Fibroblast of lung (primary cell): ENCODE results near the gene LIF. TPM values are rescaled to one million over a fixed set of nuclear protein-coding genes. Genes with fewer than 3 reads are reported as not detected.

Experiments
- DNase-seq, 2 donors: peaks; one replicate each; pipeline versions ENCODE4 v3.0.0 to v3.0.0-alpha.2; 2010; ENCODE audit warnings: low read depth in 2 of 2
- H2AFZ ChIP-seq: 2 replicates; pipeline ENCODE4 v1.5.1; 2012; ENCODE audit warnings: low read length, control low read depth, inconsistent platforms
- H3K27ac ChIP-seq: 2 replicates; pipeline ENCODE4 v1.5.1; 2011; ENCODE audit warnings: low read length, control low read depth; ENCODE audit not compliant: insufficient read depth
- H3K27me3 ChIP-seq: 2 replicates; pipeline ENCODE4 v1.5.1; 2011; ENCODE audit warnings: mild to moderate bottlenecking, low read length; ENCODE audit not compliant: control insufficient read depth, insufficient read depth
- H3K36me3 ChIP-seq: 2 replicates; pipeline ENCODE4 v1.5.1; 2011; ENCODE audit warnings: low read length; ENCODE audit not compliant: control insufficient read depth, insufficient read depth
- H3K4me1 ChIP-seq: 2 replicates; pipeline ENCODE4 v1.5.1; 2011; ENCODE audit warnings: low read length; ENCODE audit not compliant: control insufficient read depth, insufficient read depth; ENCODE audit errors: extremely low read depth
- H3K4me2 ChIP-seq: 2 replicates; pipeline ENCODE4 v1.5.1; 2011; ENCODE audit warnings: low read length, control low read depth; ENCODE audit not compliant: insufficient read depth; ENCODE audit errors: extremely low read depth
- H3K4me3 ChIP-seq, 4 experiments: fragments of 200-600 bp in 1 of 4; sonication (generic) in 1 of 4; replicated peaks in 1 of 4; 2 replicates each; pipeline ENCODE4 v1.5.1; 2011 to 2016; ENCODE audit warnings: low read length in 4 of 4, low read depth in 3 of 4, mild to moderate bottlenecking in 3 of 4, control low read depth in 2 of 4, inconsistent platforms in 1 of 4, mixed read lengths in 1 of 4; ENCODE audit not compliant: insufficient read depth in 1 of 4; ENCODE audit errors: control extremely low read depth in 1 of 4
- H3K79me2 ChIP-seq: 2 replicates; pipeline ENCODE4 v1.5.1; 2012; ENCODE audit warnings: mild to moderate bottlenecking, low read length, inconsistent platforms; ENCODE audit not compliant: control insufficient read depth, insufficient read depth
- H3K9ac ChIP-seq: 2 replicates; pipeline ENCODE4 v1.5.1; 2011; ENCODE audit warnings: mild to moderate bottlenecking, low read length, control low read depth; ENCODE audit not compliant: insufficient read depth
- H3K9me3 ChIP-seq: 2 replicates; pipeline ENCODE4 v1.5.1; 2012; ENCODE audit warnings: low read depth, low read length; ENCODE audit not compliant: control insufficient read depth, insufficient read depth
- H4K20me1 ChIP-seq: 2 replicates; pipeline ENCODE4 v1.5.1; 2011; ENCODE audit warnings: low read length; ENCODE audit not compliant: control insufficient read depth, insufficient read depth; ENCODE audit errors: extremely low read depth
- EZH2 ChIP-seq: IDR thresholded peaks from 2 replicates; pipeline ENCODE4 v1.5.1; 2012; ENCODE audit warnings: low read length, control low read depth, mild to moderate bottlenecking; ENCODE audit errors: missing control alignments
- polyA plus RNA-seq, 2 donors: library from polyadenylated mRNA; depleted of rRNA in 1 of 2; stranded (reverse) in 1 of 2; unstranded in 1 of 2; fragments of >200 nt; gene quantifications; 2 replicates each; pipeline ENCODE4 v1.2.1, GENCODE V29; 2011 to 2012; ENCODE audit warnings: missing spikeins in 1 of 2
- total RNA-seq: library from RNA; depleted of rRNA; stranded (reverse); fragments of >200 nt; gene quantifications from 2 replicates; pipeline ENCODE4 v1.2.1, GENCODE V29; 2014
- TF ChIP-seq, protein P1 (sequence below), 2 donors: IDR thresholded peaks in 1 of 2; conservative IDR thresholded peaks in 1 of 2; 1 replicate in 1 of 2; 2 replicates in 1 of 2; pipeline ENCODE4 v1.5.1; 2011 to 2012; ENCODE audit warnings: low read length in 2 of 2, control low read depth in 1 of 2, inconsistent platforms in 1 of 2, low read depth in 1 of 2, mild to moderate bottlenecking in 1 of 2

Gene LIF
- total and polyA plus RNA-seq, 2 donors (not counting 1 experiment from before 2014, with no cell fraction given) = 4.5 to 11.2 TPM

DNA sequence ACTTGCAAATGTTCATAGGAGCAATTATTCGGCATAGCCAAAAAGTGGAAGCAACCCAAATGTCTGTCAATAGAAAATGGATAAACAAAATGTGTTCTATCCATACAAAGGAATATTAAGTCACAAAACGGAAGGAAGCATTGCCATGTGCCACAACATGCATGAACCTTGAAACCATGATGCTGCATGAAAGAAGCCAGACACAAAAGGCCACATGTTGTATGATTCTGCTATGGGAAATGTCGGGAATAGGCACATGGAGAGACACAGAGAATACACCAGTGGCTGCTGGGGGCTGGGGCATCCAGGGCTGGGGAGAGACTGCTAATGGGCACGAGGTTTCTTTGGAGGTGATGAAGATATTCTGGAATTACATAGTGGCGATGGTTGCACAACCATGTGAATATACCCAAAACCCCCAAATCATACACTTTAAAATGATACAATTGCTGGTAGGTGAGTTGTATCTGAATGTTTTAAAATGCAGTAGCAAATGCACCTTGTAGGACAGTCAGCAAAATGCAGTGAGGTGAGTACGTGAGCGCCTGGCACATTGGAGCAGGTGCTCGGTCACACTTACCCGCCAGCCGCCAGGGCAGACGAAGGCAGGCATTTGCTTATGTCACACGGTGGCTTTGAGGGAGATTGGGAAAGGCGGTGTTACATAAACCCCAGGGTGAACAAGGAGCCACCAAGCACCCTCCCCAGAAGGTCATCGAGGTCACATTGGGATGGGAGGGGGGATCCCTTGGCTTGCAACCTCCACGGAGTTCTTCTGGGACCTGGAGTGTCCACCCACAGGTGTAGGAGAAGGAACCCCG, 26.4 kb upstream of the LIF start:
- Histone ChIP-seq H2AFZ (no peak overlapping the region), H3K27ac (no peak overlapping the region), H3K27me3 (no peaks in the 10 kb centered on the region), H3K9me3 (no peaks in the 10 kb centered on the region), H3K4me1 (peaks cover 2% of the 10 kb centered on the region), H3K4me2 (no peak overlapping the region), H3K79me2 (no peaks in the 10 kb centered on the region), H3K36me3 (no peaks in the 10 kb centered on the region), H3K4me3 (no peak overlapping the region), H3K9ac (no peak overlapping the region), H4K20me1 (no peaks in the 10 kb centered on the region)
- DNase-seq = no peak
- TF ChIP-seq, protein P1, sequence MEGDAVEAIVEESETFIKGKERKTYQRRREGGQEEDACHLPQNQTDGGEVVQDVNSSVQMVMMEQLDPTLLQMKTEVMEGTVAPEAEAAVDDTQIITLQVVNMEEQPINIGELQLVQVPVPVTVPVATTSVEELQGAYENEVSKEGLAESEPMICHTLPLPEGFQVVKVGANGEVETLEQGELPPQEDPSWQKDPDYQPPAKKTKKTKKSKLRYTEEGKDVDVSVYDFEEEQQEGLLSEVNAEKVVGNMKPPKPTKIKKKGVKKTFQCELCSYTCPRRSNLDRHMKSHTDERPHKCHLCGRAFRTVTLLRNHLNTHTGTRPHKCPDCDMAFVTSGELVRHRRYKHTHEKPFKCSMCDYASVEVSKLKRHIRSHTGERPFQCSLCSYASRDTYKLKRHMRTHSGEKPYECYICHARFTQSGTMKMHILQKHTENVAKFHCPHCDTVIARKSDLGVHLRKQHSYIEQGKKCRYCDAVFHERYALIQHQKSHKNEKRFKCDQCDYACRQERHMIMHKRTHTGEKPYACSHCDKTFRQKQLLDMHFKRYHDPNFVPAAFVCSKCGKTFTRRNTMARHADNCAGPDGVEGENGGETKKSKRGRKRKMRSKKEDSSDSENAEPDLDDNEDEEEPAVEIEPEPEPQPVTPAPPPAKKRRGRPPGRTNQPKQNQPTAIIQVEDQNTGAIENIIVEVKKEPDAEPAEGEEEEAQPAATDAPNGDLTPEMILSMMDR (conservative IDR thresholded peaks at IDR 0.05 in 1 of 2, IDR thresholded peaks at IDR 0.05 in 1 of 2; ENCODE audit: low read depth in 1 of 2, low read length in 2 of 2) = no peak
- no peak for TF ChIP-seq EZH2

DNA sequence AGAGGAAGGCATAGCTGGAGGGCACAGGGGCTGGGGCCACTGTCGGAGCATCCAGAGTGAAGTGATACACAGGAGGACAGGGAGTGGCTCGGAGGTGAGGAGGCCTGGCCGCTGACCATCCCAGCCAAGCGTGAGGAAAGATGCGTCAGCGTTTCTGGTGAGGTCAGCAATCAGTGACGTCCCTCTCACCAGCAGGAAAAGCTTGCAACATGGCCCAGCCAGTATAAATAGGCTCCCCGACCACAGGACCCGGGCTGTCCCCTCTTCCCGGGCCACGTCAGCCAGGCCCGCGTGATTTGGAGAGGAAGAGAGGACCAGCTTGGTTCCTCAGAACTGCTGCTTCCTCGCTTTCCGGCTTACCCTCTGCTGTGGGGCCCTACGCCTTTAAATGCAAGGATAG, 24.3 kb upstream of the LIF start:
- Histone ChIP-seq H3K36me3 (no peaks in the 10 kb centered on the region), H2AFZ (no peak overlapping the region), H3K9me3 (no peaks in the 10 kb centered on the region), H3K4me3 (no peak overlapping the region), H4K20me1 (no peaks in the 10 kb centered on the region), H3K4me1 (no peaks in the 10 kb centered on the region), H3K79me2 (no peaks in the 10 kb centered on the region), H3K27me3 (no peaks in the 10 kb centered on the region), H3K9ac (no peak overlapping the region), H3K4me2 (no peak overlapping the region), H3K27ac (no peak overlapping the region)
- TF ChIP-seq, protein P1 (conservative IDR thresholded peaks at IDR 0.05 in 1 of 2, IDR thresholded peaks at IDR 0.05 in 1 of 2; ENCODE audit: low read depth in 1 of 2, low read length in 2 of 2) = no peak
- TF ChIP-seq EZH2 = no peak
- peak; percentile 78 to 79 for DNase-seq

DNA sequence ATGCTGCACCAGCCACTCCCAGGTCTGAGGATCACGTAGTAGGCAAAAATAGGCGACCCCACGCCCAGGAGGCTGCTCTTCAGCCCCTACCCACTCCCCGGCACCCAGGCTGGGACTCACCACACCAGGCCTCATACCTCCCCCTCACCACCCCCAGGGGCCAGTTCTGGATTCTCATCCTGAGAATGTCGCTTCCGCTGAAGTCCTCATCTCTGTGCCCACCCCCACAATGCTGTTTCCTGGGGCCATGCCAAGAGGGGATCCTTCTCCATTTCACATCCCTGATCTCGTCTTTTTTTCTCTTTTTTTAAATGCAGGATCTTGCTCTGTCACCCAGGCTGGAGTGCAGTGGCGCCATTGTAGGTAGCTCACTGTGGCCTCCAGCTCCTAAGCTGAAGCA, 21.8 kb upstream of the LIF start:
- Histone ChIP-seq H4K20me1 (no peaks in the 10 kb centered on the region), H3K4me2 (no peak overlapping the region), H3K4me3 (no peak overlapping the region), H3K4me1 (no peaks in the 10 kb centered on the region), H3K36me3 (no peaks in the 10 kb centered on the region), H3K9ac (no peak overlapping the region), H3K27me3 (no peaks in the 10 kb centered on the region), H2AFZ (no peak overlapping the region), H3K79me2 (no peaks in the 10 kb centered on the region), H3K27ac (no peak overlapping the region), H3K9me3 (no peaks in the 10 kb centered on the region)
- DNase-seq = no peak
- TF ChIP-seq EZH2 = no peak
- TF ChIP-seq, protein P1 (conservative IDR thresholded peaks at IDR 0.05 in 1 of 2, IDR thresholded peaks at IDR 0.05 in 1 of 2; ENCODE audit: low read depth in 1 of 2, low read length in 2 of 2) = no peak
